MM.1S (cell line): ENCODE results near the gene ERCC1.

Source experiments
- DNase-seq: peaks from one replicate; pipeline ENCODE4 v3.0.0-alpha.2; 2015
- H2AFZ ChIP-seq: fragments of 300-600 bp; sonication (generic); 2 replicates; pipeline ENCODE4 v1.6.0; 2016; ENCODE audit warnings: antibody characterized with exemption, low read length
- H3F3A ChIP-seq: fragments of 300-600 bp; sonication (generic); 2 replicates; pipeline ENCODE4 v1.6.1; 2016; ENCODE audit warnings: mild to moderate bottlenecking, antibody characterized with exemption, low read length, moderate library complexity, mixed read lengths; ENCODE audit not compliant: insufficient read depth
- H3K27ac ChIP-seq: fragments of 300-600 bp; sonication (generic); 2 replicates; pipeline ENCODE4 v1.5.1; 2016; ENCODE audit warnings: mild to moderate bottlenecking, low read length
- H3K27me3 ChIP-seq: fragments of 300-600 bp; sonication (generic); replicated peaks from 2 replicates; pipeline ENCODE4 v1.6.0; 2016; ENCODE audit warnings: low read length; ENCODE audit not compliant: insufficient read depth
- H3K36me3 ChIP-seq: fragments of 300-600 bp; sonication (generic); replicated peaks from 2 replicates; pipeline ENCODE4 v1.6.1; 2016; ENCODE audit warnings: mild to moderate bottlenecking, low read length, mixed read lengths; ENCODE audit not compliant: insufficient read depth
- H3K4me1 ChIP-seq: fragments of 300-600 bp; sonication (generic); 2 replicates; pipeline ENCODE4 v1.6.1; 2016; ENCODE audit warnings: low read length, mixed read lengths
- H3K4me2 ChIP-seq: fragments of 300-600 bp; sonication (generic); 2 replicates; pipeline ENCODE4 v1.6.0; 2016; ENCODE audit warnings: low read depth, low read length
- H3K4me3 ChIP-seq: fragments of 300-600 bp; sonication (generic); 2 replicates; pipeline ENCODE4 v1.5.1; 2016; ENCODE audit warnings: low read length, mixed read lengths
- H3K79me2 ChIP-seq: fragments of 300-600 bp; sonication (generic); 2 replicates; pipeline ENCODE4 v1.6.1; 2016; ENCODE audit warnings: mixed run types, low read length, mixed read lengths
- H3K9ac ChIP-seq: fragments of 300-600 bp; sonication (generic); 2 replicates; pipeline ENCODE4 v1.6.1; 2016; ENCODE audit warnings: low read length, mixed read lengths
- H3K9me2 ChIP-seq: fragments of 300-600 bp; sonication (generic); replicated peaks from 2 replicates; pipeline ENCODE4 v1.6.1; 2016; ENCODE audit warnings: mild to moderate bottlenecking, low read length, mixed read lengths; ENCODE audit not compliant: insufficient read depth
- H3K9me3 ChIP-seq: fragments of 300-600 bp; sonication (generic); replicated peaks from 2 replicates; pipeline ENCODE4 v1.6.1; 2016; ENCODE audit warnings: mild to moderate bottlenecking, low read length, mixed read lengths; ENCODE audit not compliant: insufficient read depth
- H4K20me1 ChIP-seq: fragments of 300-600 bp; sonication (generic); 2 replicates; pipeline ENCODE4 v1.6.1; 2016; ENCODE audit warnings: mild to moderate bottlenecking, low read length, moderate library complexity, mixed read lengths; ENCODE audit not compliant: insufficient read depth
- EZH2 ChIP-seq: fragments of 300-600 bp; sonication (generic); optimal IDR thresholded peaks from 2 replicates; pipeline ENCODE3; 2017; ENCODE audit warnings: low read depth, mild to moderate bottlenecking, antibody characterized with exemption, low read length, mixed read lengths
- EZH2phosphoT487 ChIP-seq: fragments of 300-600 bp; sonication (generic); IDR thresholded peaks from 2 replicates; pipeline ENCODE4 v1.6.1; 2018; ENCODE audit warnings: antibody characterized with exemption, low read length
- TF ChIP-seq, protein P1 (sequence below): fragments of 300-600 bp; sonication (generic); IDR thresholded peaks from 2 replicates; pipeline ENCODE4 v1.5.1; 2016; ENCODE audit warnings: antibody characterized with exemption, low read length, mixed read lengths

The ERCC1 gene

DNA sequence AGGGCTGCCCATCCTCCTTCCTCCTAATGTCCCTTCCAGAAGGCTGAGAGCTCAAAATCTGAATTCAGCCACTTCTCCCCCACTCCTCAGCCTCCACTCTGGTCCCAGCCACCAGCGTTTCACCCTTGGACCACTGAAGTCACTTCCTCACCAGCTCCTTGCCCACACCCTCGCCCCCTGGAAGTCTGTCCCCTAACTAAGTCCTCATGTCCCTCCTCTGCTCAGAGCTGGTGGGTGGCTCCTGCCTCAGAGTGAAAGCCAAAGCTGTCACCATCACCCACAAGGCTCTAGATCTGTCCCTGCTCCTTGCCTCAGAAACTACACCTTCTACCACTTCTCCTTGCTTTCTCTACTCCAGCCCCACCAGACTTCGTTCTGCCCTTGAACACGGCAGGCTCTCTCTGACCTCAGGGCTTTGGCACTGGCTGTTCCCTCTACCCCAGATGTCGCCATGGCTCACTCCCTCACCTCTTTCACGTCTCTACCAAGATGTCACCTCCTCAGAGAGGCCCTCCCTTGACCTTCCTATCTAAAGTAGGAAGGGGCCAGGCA lies 1.7 kb downstream of the ERCC1 start:
- Histone ChIP-seq H3K27me3 (no peaks in the 10 kb centered on the region), H2AFZ (no peak overlapping the region), H3K4me3 (no peak overlapping the region), H3K79me2 (peaks cover 16% of the 10 kb centered on the region), H3K4me1 (peaks cover 22% of the 10 kb centered on the region), H3K9me3 (no peaks in the 10 kb centered on the region), H3F3A (peaks cover 42% of the 10 kb centered on the region), H3K4me2 (no peak overlapping the region), H3K9ac (no peak overlapping the region), H3K36me3 (no peaks in the 10 kb centered on the region), H4K20me1 (no peaks in the 10 kb centered on the region), H3K9me2 (no peaks in the 10 kb centered on the region), H3K27ac (no peak overlapping the region)
- DNase-seq = no peak
- TF ChIP-seq EZH2 (no peak), EZH2phosphoT487 (no peak)
- TF ChIP-seq, protein P1, sequence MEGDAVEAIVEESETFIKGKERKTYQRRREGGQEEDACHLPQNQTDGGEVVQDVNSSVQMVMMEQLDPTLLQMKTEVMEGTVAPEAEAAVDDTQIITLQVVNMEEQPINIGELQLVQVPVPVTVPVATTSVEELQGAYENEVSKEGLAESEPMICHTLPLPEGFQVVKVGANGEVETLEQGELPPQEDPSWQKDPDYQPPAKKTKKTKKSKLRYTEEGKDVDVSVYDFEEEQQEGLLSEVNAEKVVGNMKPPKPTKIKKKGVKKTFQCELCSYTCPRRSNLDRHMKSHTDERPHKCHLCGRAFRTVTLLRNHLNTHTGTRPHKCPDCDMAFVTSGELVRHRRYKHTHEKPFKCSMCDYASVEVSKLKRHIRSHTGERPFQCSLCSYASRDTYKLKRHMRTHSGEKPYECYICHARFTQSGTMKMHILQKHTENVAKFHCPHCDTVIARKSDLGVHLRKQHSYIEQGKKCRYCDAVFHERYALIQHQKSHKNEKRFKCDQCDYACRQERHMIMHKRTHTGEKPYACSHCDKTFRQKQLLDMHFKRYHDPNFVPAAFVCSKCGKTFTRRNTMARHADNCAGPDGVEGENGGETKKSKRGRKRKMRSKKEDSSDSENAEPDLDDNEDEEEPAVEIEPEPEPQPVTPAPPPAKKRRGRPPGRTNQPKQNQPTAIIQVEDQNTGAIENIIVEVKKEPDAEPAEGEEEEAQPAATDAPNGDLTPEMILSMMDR = no peak

DNA sequence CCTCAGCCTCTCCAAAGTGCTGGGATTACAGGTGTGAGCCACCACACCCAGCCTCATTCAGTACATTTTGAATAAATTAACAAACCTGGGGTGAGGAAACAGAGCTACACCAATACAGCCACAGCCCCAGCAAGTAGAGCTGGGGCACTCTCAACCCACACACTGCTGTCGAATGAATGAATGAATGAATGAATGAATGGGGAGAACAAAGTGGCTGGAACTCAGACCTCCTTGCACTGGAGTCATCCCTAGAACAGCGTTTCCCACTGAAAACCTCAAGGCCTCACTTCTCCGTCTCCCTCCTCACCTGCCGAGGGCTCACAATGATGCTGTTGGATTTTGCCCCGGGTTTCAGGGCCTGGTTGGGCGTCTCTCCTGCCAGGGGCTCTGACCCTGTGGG lies 2.8 kb downstream of the ERCC1 start:
- Histone ChIP-seq H3K36me3 (no peaks in the 10 kb centered on the region), H4K20me1 (no peaks in the 10 kb centered on the region), H3K4me2 (no peak overlapping the region), H3K27ac (no peak overlapping the region), H3K9me2 (no peaks in the 10 kb centered on the region), H2AFZ (no peak overlapping the region), H3F3A (peaks cover 37% of the 10 kb centered on the region), H3K9ac (no peak overlapping the region), H3K4me1 (peaks cover 16% of the 10 kb centered on the region), H3K79me2 (peaks cover 16% of the 10 kb centered on the region), H3K27me3 (no peaks in the 10 kb centered on the region), H3K9me3 (no peaks in the 10 kb centered on the region), H3K4me3 (no peak overlapping the region)
- no peak for TF ChIP-seq EZH2
- TF ChIP-seq, protein P1 = no peak
- TF ChIP-seq EZH2phosphoT487 = no peak
- DNase-seq = no peak

DNA sequence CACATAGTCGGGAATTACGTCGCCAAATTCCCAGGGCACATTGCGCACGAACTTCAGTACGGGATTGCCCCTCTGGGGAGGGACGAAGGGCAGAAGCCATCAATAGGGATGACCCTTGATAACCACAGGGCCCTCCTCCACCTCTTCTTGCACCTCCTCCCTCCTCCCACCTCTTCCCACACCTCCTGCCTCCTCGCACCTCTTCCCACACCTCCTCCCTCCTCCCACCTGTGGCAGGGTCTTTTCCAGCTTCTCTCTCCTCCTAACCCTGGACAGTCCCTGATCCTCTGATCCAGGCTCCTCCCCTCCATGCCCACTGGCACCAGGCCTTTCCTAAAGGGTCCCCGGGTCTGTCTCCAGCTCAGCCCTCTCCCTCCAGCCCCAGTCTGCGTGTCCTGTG lies 3.4 kb downstream of the ERCC1 start:
- no peak overlapping the region for H3K27ac ChIP-seq
- peaks cover 33% of the 10 kb centered on the region for H3F3A ChIP-seq
- no peak overlapping the region for H3K4me3 ChIP-seq
- H2AFZ ChIP-seq = no peak overlapping the region
- TF ChIP-seq EZH2phosphoT487 = no peak
- no peak for TF ChIP-seq EZH2
- TF ChIP-seq, protein P1 = no peak
- H3K9ac ChIP-seq = no peak overlapping the region
- no peak overlapping the region; the same call in 1 of the 2 replicates for H3K4me2 ChIP-seq
- no peaks in the 10 kb centered on the region for H3K9me2 ChIP-seq
- peaks cover 16% of the 10 kb centered on the region for H3K79me2 ChIP-seq
- peaks cover 16% of the 10 kb centered on the region for H3K4me1 ChIP-seq
- DNase-seq = no peak
- H3K9me3 ChIP-seq = no peaks in the 10 kb centered on the region
- H3K27me3 ChIP-seq = no peaks in the 10 kb centered on the region
- H3K36me3 ChIP-seq = no peaks in the 10 kb centered on the region
- H4K20me1 ChIP-seq = no peaks in the 10 kb centered on the region
